Kidney glomerular epithelial cell (primary cell): ENCODE results near the gene CPNE8.

Experiments used
- DNase-seq: peaks from one replicate; lab custom pipeline; 2025; lab: John Stamatoyannopoulos, UW

CPNE8 gene

GRCh38 chr12:38905480-38906351 lies at the start of gene CPNE8:
CPNE8 (minus strand) TSS chr12:38905591; CDS start chr12:38905534, 57 bp downstream.
- peak; percentile 65 for DNase-seq

GRCh38 chr12:38954238-38954873 lies 49.0 kb upstream of the CPNE8 start:
- no peak for DNase-seq

- peak; percentile 9 for DNase-seq
Measured at GRCh38 chr12:38949363-38949762, 44.0 kb upstream of the CPNE8 start.

GRCh38 chr12:38934686-38935085 lies 29.3 kb upstream of the CPNE8 start:
- DNase-seq = no peak

- no peak for DNase-seq
Measured at GRCh38 chr12:38934078-38934584, 28.7 kb upstream of the CPNE8 start.

- DNase-seq = no peak
Measured at GRCh38 chr12:38932320-38932719, 26.9 kb upstream of the CPNE8 start.

GRCh38 chr12:38931461-38931860 lies 26.1 kb upstream of the CPNE8 start:
- no peak for DNase-seq

GRCh38 chr12:38930990-38931389 lies 25.6 kb upstream of the CPNE8 start:
- DNase-seq = no peak

GRCh38 chr12:38926501-38926900 lies 21.1 kb upstream of the CPNE8 start:
- no peak for DNase-seq

- peak; percentile 86 for DNase-seq
Measured at GRCh38 chr12:38921025-38921677, 15.8 kb upstream of the CPNE8 start.

GRCh38 chr12:38919191-38919590 lies 13.8 kb upstream of the CPNE8 start:
- no peak for DNase-seq

GRCh38 chr12:38915429-38916182 lies 10.2 kb upstream of the CPNE8 start:
- no peak for DNase-seq

GRCh38 chr12:38912116-38912515 lies 6.7 kb upstream of the CPNE8 start:
- no peak for DNase-seq

- no peak for DNase-seq
Measured at GRCh38 chr12:38911611-38912010, 6.2 kb upstream of the CPNE8 start.

- DNase-seq = no peak
Measured at GRCh38 chr12:38907201-38907923, 2.0 kb upstream of the CPNE8 start.

GRCh38 chr12:38906482-38907200 lies 1.2 kb upstream of the CPNE8 start:
- peak; percentile 82 for DNase-seq

- peak; percentile 76 for DNase-seq
Measured at GRCh38 chr12:38904537-38905479, 583 bp downstream of the CPNE8 start.

- DNase-seq = no peak
Measured at GRCh38 chr12:38903596-38903995, 1.8 kb downstream of the CPNE8 start.

GRCh38 chr12:38898001-38898684 lies 7.2 kb downstream of the CPNE8 start:
- DNase-seq = no peak
